Keratinocyte (primary cell): ENCODE measurements around the gene HIC2. TPM values are rescaled to one million over a fixed set of nuclear protein-coding genes. Genes with fewer than 3 reads are reported as not detected.
"Not testable (repeated sequence)": the region's sequence is repeated elsewhere in the genome, so short reads cannot be mapped to it uniquely, and the experiment has no call there.

Experiments used
- DNase-seq: peaks from one replicate; pipeline ENCODE4 v3.0.0-alpha.2; 2011; ENCODE audit warnings: low read depth, missing footprints, low spot score
- FAIRE-seq: peaks from 2 replicates; lab custom pipeline; 2011; peaks lifted over from hg19 to GRCh38; lab: Jason Lieb, UNC
- H2AFZ ChIP-seq: 2 replicates; pipeline ENCODE4 v1.6.0; 2012; ENCODE audit warnings: low read length, control low read depth, inconsistent platforms; ENCODE audit not compliant: control insufficient read depth
- H3K27ac ChIP-seq: 2 replicates; pipeline ENCODE4 v1.5.1; 2011; ENCODE audit warnings: low read length; ENCODE audit not compliant: control insufficient read depth, insufficient read depth
- H3K27me3 ChIP-seq: 3 replicates; pipeline ENCODE4 v1.6.0; 2011; ENCODE audit warnings: low read length; ENCODE audit not compliant: control insufficient read depth, insufficient read depth; ENCODE audit errors: extremely low read depth
- H3K36me3 ChIP-seq, 2 experiments: 2 replicates in 1 of 2; 3 replicates in 1 of 2; pipeline ENCODE4 v1.5.1; 2011; ENCODE audit warnings: low read length in 2 of 2, mild to moderate bottlenecking in 1 of 2; ENCODE audit not compliant: control insufficient read depth in 2 of 2, insufficient read depth in 2 of 2; ENCODE audit errors: extremely low read depth in 1 of 2
- H3K4me1 ChIP-seq: 3 replicates; pipeline ENCODE4 v1.5.1; 2011; ENCODE audit warnings: low read length; ENCODE audit not compliant: control insufficient read depth, insufficient read depth; ENCODE audit errors: extremely low read depth
- H3K4me2 ChIP-seq: 3 replicates; pipeline ENCODE4 v1.6.0; 2011; ENCODE audit warnings: low read depth, low read length; ENCODE audit not compliant: control insufficient read depth, insufficient read depth; ENCODE audit errors: extremely low read depth
- H3K4me3 ChIP-seq, 3 experiments: fragments of 200-600 bp in 1 of 3; sonication (generic) in 1 of 3; 2 replicates in 2 of 3; 3 replicates in 1 of 3; pipeline ENCODE4 v1.5.1; 2011 to 2016; ENCODE audit warnings: low read length in 3 of 3, mild to moderate bottlenecking in 3 of 3, control low read depth in 2 of 3, inconsistent platforms in 1 of 3, low read depth in 1 of 3, mixed read lengths in 1 of 3, mixed run types in 1 of 3, moderate library complexity in 1 of 3; ENCODE audit not compliant: control insufficient read depth in 2 of 3, insufficient read depth in 2 of 3; ENCODE audit errors: extremely low read depth in 1 of 3
- H3K79me2 ChIP-seq: 2 replicates; pipeline ENCODE4 v1.6.0; 2012; ENCODE audit warnings: low read length; ENCODE audit not compliant: control insufficient read depth, insufficient read depth
- H3K9ac ChIP-seq: 3 replicates; pipeline ENCODE4 v1.6.0; 2011; ENCODE audit warnings: low read length; ENCODE audit not compliant: control insufficient read depth, insufficient read depth; ENCODE audit errors: extremely low read depth
- H3K9me1 ChIP-seq: 3 replicates; pipeline ENCODE4 v1.6.0; 2011; ENCODE audit warnings: low read length; ENCODE audit not compliant: control insufficient read depth, insufficient read depth; ENCODE audit errors: extremely low read depth
- H3K9me3 ChIP-seq: 2 replicates; pipeline ENCODE4 v1.5.1; 2012; ENCODE audit warnings: low read depth, low read length; ENCODE audit not compliant: control insufficient read depth
- H4K20me1 ChIP-seq: 3 replicates; pipeline ENCODE4 v1.6.0; 2011; ENCODE audit warnings: low read length; ENCODE audit not compliant: control insufficient read depth, insufficient read depth; ENCODE audit errors: extremely low read depth
- dilution Hi-C: fragments of 300-500 bp; cut with MboI; formaldehyde crosslinking; loops from one replicate; pipeline ENCODE4 v1.7.0; 2020; ENCODE audit warnings: low sequenced_read_pairs; ENCODE audit not compliant: extremely low pct_ligation_motif_present
- polyA plus RNA-seq, 5 experiments: library from polyadenylated mRNA; depleted of rRNA in 3 of 5; stranded (reverse) in 3 of 5; stranded (forward) in 1 of 5; unstranded in 1 of 5; fragments of >200 nt; gene quantifications; 1 replicate in 1 of 5; 2 replicates in 3 of 5; 3 replicates in 1 of 5; pipeline versions ENCODE4 v1.2.1 to v1.2.3, GENCODE V29; 2011 to 2012; ENCODE audit warnings: missing spikeins in 2 of 5, low read depth in 1 of 5, low replicate concordance in 1 of 5

The HIC2 gene
- polyA plus RNA-seq, 1 donor (not counting 4 experiments of a cell fraction or from before 2014, with no cell fraction given): 1.2 TPM

DNA sequence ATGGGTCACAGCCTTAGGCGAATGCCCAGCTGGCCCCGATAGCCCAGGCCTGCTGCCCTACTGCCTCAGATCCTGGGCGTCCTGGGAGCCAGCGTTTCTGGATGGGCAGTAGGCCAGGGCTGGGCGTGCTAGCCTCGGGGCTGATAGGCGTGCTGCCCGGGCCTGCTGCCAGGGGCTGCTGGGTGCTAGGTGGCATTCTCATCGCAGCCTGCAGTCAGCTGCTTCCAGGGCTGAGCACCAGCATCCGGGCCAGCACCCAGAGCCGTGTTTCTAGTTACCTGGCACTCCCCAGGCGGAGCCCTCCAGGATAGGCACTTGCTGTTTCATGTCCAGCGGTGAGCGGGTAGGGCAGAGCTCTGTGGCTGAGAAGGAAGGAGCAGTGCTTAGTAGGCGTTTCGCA lies 23.5 kb downstream of the HIC2 start:
- DNase-seq, H3K4me2 ChIP-seq, H3K79me2 ChIP-seq, H3K9me3 ChIP-seq, dilution Hi-C loops, H3K36me3 ChIP-seq, H3K27me3 ChIP-seq, H2AFZ ChIP-seq, H3K27ac ChIP-seq, H3K4me3 ChIP-seq, H3K9me1 ChIP-seq, FAIRE-seq, H3K9ac ChIP-seq, H4K20me1 ChIP-seq, H3K4me1 ChIP-seq: not testable (repeated sequence)

DNA sequence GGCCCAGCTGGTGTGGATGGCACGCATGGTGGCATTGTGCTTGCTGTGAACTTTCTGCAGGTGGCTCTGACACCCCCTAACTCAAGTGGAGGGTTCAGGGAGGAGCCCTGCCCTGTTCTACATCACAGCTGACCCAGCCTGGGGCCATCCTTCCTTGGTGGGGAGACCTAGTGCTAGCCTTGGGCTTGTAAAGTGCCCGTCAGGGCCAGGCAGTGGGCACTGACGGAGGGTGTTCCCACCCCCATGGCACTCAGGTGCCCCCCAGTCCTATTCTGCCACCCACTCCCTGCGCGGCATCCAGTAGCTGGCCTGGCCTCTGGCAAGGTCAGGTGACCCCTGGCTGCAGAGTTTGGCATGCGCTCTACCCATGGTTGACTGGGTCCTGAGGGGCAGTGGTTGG lies 24.0 kb downstream of the HIC2 start:
- H4K20me1 ChIP-seq, H3K4me3 ChIP-seq, DNase-seq, H3K9ac ChIP-seq, H3K27me3 ChIP-seq, H3K9me3 ChIP-seq, H3K27ac ChIP-seq, H3K4me1 ChIP-seq, H3K79me2 ChIP-seq, H3K4me2 ChIP-seq, H2AFZ ChIP-seq, dilution Hi-C loops, H3K9me1 ChIP-seq, FAIRE-seq: not testable (repeated sequence)
- H3K36me3 ChIP-seq: peaks cover 8 to 12% of the 10 kb centered on the region in 2 experiments

GRCh38 chr22:21442123-21442522 lies 25.0 kb downstream of the HIC2 start:
- H3K36me3 ChIP-seq: peaks cover 12 to 21% of the 10 kb centered on the region in 2 experiments
- H3K9ac ChIP-seq, H4K20me1 ChIP-seq, H3K27ac ChIP-seq, FAIRE-seq, H3K4me3 ChIP-seq, H3K4me1 ChIP-seq, H3K79me2 ChIP-seq, H2AFZ ChIP-seq, H3K27me3 ChIP-seq, H3K9me1 ChIP-seq, dilution Hi-C loops, H3K4me2 ChIP-seq, DNase-seq, H3K9me3 ChIP-seq: not testable (repeated sequence)

GRCh38 chr22:21442646-21443045 lies 25.5 kb downstream of the HIC2 start:
- H4K20me1 ChIP-seq, H3K4me2 ChIP-seq, FAIRE-seq, H3K9me1 ChIP-seq, H3K27ac ChIP-seq, H3K9me3 ChIP-seq, H2AFZ ChIP-seq, dilution Hi-C loops, H3K79me2 ChIP-seq, DNase-seq, H3K4me1 ChIP-seq, H3K4me3 ChIP-seq, H3K9ac ChIP-seq, H3K27me3 ChIP-seq: not testable (repeated sequence)
- H3K36me3 ChIP-seq: peaks cover 12 to 21% of the 10 kb centered on the region in 2 experiments
